GM12872 (cell line): ENCODE results near the gene TRIP12.

Experiments used
- CTCF ChIP-seq: IDR thresholded peaks from 3 replicates; pipeline ENCODE4 v1.5.1; 2011; ENCODE audit warnings: low read depth, mild to moderate bottlenecking, low read length, moderate library complexity; ENCODE audit not compliant: insufficient read depth

Gene TRIP12

GRCh38 chr2:229882583-229882982, 39.2 kb downstream of the TRIP12 start:
- no peak for TF ChIP-seq CTCF

GRCh38 chr2:229880892-229881586, 40.8 kb downstream of the TRIP12 start:
- TF ChIP-seq CTCF, result no peak

- no peak for TF ChIP-seq CTCF
Observed at GRCh38 chr2:229879191-229879950, 42.4 kb downstream of the TRIP12 start.

- TF ChIP-seq CTCF, result no peak
Observed at GRCh38 chr2:229875549-229875948, 46.3 kb downstream of the TRIP12 start.

- TF ChIP-seq CTCF, result no peak
Observed at GRCh38 chr2:229874647-229875046, 47.2 kb downstream of the TRIP12 start.

GRCh38 chr2:229873123-229873581, 48.7 kb downstream of the TRIP12 start:
- no peak for TF ChIP-seq CTCF

- no peak for TF ChIP-seq CTCF
Observed at GRCh38 chr2:229870903-229871656, 50.7 kb downstream of the TRIP12 start.
